Glomerular visceral epithelial cell (primary cell): ENCODE results near the gene SNX27.

Experiments
- DNase-seq: peaks from one replicate; pipeline ENCODE4 v3.0.0-alpha.2; 2016; ENCODE audit errors: extremely low spot score

SNX27 gene

GRCh38 chr1:151705753-151706463, 94.1 kb downstream of the SNX27 start:
- DNase-seq = no peak

GRCh38 chr1:151706464-151707415, 94.9 kb downstream of the SNX27 start:
- no peak for DNase-seq

- no peak for DNase-seq
Measured at GRCh38 chr1:151707541-151708065, 95.8 kb downstream of the SNX27 start.

- DNase-seq = no peak
Measured at GRCh38 chr1:151708891-151709290, 97.0 kb downstream of the SNX27 start.

GRCh38 chr1:151710187-151710840, 98.5 kb downstream of the SNX27 start:
- DNase-seq = peak; percentile 38

GRCh38 chr1:151711044-151711800, 99.4 kb downstream of the SNX27 start:
- no peak for DNase-seq

GRCh38 chr1:151711951-151712350, 100.1 kb downstream of the SNX27 start:
- no peak for DNase-seq

- DNase-seq = peak; percentile 48
Measured at GRCh38 chr1:151713044-151713443, 101.2 kb downstream of the SNX27 start.

GRCh38 chr1:151713874-151714273, 102.0 kb downstream of the SNX27 start:
- no peak for DNase-seq

GRCh38 chr1:151714820-151715725, 103.2 kb downstream of the SNX27 start:
- DNase-seq = no peak

GRCh38 chr1:151715726-151716404, 104.0 kb downstream of the SNX27 start:
- DNase-seq = no peak

GRCh38 chr1:151716405-151716762, 104.5 kb downstream of the SNX27 start:
- no peak for DNase-seq

- no peak for DNase-seq
Measured at GRCh38 chr1:151716771-151717631, 105.2 kb downstream of the SNX27 start, which contains the start of gene CELF3. TSS of gene CELF3 (minus strand) at chr1:151716803. CDS start at chr1:151716020, 783 bp downstream.

GRCh38 chr1:151718011-151718431, 106.2 kb downstream of the SNX27 start:
- DNase-seq = no peak

GRCh38 chr1:151718666-151719065, 106.8 kb downstream of the SNX27 start:
- no peak for DNase-seq

GRCh38 chr1:151720125-151720524, 108.3 kb downstream of the SNX27 start:
- no peak for DNase-seq

GRCh38 chr1:151720554-151720953, 108.7 kb downstream of the SNX27 start:
- DNase-seq = no peak

GRCh38 chr1:151720974-151721787, 109.3 kb downstream of the SNX27 start, which contains the start of gene RIIAD1:
TSS of gene RIIAD1 (plus strand) at chr1:151721522. CDS start at chr1:151721537, 15 bp downstream.
- no peak for DNase-seq
